Keratinocyte (primary cell): ENCODE data around the gene ZFAND5.

ENCODE experiments used
- EZH2 ChIP-seq: IDR thresholded peaks from one replicate; pipeline ENCODE4 v1.6.1; 2012; ENCODE audit warnings: inconsistent platforms, mild to moderate bottlenecking, low read length, moderate library complexity
- TF ChIP-seq, protein P1 (sequence below), 3 experiments: IDR thresholded peaks in 1 of 3; conservative IDR thresholded peaks in 1 of 3; optimal IDR thresholded peaks in 1 of 3; 2 replicates in 2 of 3; 3 replicates in 1 of 3; pipeline versions ENCODE3 to v1.5.1; 2011; ENCODE audit warnings: low read length in 3 of 3, mild to moderate bottlenecking in 3 of 3, moderate library complexity in 2 of 3, control low read depth in 1 of 3, inconsistent platforms in 1 of 3; ENCODE audit not compliant: insufficient read depth in 2 of 3; ENCODE audit errors: extremely low read depth in 1 of 3

DNA sequence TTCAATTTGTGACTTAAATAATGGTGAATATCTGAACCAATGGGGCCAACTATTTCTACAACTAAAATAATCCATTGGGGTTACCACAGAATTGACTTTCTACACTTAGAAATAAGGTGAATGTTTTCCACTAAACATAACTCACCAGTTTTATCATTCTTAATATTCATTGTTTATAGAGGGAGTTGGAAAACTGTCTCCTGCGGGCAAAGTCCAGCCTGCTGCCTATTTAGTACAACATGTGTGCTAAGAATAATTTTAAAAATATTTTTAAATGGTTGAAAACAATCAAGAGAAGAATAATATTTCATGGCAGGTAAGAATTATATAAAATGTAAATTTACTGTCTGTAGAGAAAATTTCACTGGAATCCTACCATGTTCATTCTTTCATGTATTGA, 45.2 kb upstream of the ZFAND5 start:
- TF ChIP-seq, protein P1, sequence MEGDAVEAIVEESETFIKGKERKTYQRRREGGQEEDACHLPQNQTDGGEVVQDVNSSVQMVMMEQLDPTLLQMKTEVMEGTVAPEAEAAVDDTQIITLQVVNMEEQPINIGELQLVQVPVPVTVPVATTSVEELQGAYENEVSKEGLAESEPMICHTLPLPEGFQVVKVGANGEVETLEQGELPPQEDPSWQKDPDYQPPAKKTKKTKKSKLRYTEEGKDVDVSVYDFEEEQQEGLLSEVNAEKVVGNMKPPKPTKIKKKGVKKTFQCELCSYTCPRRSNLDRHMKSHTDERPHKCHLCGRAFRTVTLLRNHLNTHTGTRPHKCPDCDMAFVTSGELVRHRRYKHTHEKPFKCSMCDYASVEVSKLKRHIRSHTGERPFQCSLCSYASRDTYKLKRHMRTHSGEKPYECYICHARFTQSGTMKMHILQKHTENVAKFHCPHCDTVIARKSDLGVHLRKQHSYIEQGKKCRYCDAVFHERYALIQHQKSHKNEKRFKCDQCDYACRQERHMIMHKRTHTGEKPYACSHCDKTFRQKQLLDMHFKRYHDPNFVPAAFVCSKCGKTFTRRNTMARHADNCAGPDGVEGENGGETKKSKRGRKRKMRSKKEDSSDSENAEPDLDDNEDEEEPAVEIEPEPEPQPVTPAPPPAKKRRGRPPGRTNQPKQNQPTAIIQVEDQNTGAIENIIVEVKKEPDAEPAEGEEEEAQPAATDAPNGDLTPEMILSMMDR (optimal IDR thresholded peaks at IDR 0.05 in 1 of 3, IDR thresholded peaks at IDR 0.05 in 1 of 3, conservative IDR thresholded peaks at IDR 0.05 in 1 of 3; ENCODE audit: extremely low read depth in 1 of 3, insufficient read depth in 2 of 3, low read length in 3 of 3): no peak
- TF ChIP-seq EZH2: no peak
